Right lobe of liver (tissue), 4 donors: Measurements from ENCODE around the gene HTT-AS.
A peak's percentile ranks its signal among the peaks of the same experiment; 100 is the strongest.

Experiments
- POLR2A ChIP-seq: fragments of 450-650 bp; IDR thresholded peaks from one replicate; pipeline ENCODE4 v1.6.1; 2017; ENCODE audit warnings: antibody characterized with exemption, mild to moderate bottlenecking
- TF ChIP-seq, protein P1 (sequence below), 4 donors: fragments of 200-600 bp in 3 of 4; fragments of 450-650 bp in 1 of 4; IDR thresholded peaks; one replicate each; pipeline versions ENCODE4 v1.5.1 to v1.8.0; 2016 to 2022; ENCODE audit warnings: antibody characterized with exemption in 4 of 4, mild to moderate bottlenecking in 2 of 4
- donor health status: DM: no; HTN: no; CAD: no.
- donor health status: DM: no; HTN: no; CAD: no.
- donor health status: DM: no; HTN: yes; CAD: no.

DNA sequence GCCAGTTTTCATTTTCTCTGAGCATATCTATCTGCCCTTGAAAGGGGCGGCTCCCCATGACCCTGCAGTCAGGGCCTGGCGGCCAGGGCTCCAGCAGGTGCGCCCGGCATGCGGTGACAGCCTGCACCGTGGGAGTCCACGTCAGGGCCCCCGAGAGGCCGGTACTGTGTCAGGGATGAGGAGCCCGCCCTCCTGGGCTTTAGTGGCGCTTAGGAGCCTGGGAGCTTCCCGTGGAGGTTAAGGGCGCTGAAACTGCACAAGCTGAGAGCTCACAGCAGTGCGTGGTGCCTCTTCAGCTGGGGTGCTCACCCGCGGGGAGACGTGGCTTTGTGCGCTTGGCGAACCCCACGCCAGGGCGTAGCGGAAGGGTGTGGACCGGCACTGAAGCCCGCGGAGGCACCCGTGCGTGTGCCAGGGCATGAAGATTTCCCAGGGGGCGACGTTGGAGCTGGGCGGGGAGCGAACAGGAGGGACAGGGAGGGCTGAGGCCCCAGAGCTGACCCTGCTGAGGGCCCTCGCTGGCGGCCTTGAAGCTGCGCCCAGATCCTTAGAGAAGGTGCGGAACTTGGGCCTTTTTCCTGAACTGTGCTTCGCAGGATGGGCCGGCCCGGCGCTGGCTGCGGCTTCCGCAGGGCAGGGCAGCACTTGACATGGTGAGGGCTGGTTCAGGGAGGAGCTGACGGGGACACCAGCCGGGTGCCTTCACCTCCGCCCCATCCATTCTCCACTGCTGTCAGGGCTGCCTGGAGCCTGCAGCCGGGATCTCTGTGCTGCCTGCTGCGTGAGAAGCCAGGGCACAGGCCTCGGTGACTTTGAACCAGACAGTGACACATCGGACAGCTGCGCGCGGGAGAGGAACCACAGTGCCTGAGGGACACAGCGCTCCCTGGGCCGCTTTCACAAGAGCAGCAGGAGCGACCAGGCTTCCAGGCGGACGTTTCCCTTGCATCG is 32.9 kb downstream of the HTT-AS start:
- TF ChIP-seq, protein P1, sequence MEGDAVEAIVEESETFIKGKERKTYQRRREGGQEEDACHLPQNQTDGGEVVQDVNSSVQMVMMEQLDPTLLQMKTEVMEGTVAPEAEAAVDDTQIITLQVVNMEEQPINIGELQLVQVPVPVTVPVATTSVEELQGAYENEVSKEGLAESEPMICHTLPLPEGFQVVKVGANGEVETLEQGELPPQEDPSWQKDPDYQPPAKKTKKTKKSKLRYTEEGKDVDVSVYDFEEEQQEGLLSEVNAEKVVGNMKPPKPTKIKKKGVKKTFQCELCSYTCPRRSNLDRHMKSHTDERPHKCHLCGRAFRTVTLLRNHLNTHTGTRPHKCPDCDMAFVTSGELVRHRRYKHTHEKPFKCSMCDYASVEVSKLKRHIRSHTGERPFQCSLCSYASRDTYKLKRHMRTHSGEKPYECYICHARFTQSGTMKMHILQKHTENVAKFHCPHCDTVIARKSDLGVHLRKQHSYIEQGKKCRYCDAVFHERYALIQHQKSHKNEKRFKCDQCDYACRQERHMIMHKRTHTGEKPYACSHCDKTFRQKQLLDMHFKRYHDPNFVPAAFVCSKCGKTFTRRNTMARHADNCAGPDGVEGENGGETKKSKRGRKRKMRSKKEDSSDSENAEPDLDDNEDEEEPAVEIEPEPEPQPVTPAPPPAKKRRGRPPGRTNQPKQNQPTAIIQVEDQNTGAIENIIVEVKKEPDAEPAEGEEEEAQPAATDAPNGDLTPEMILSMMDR (IDR thresholded peaks at IDR 0.05) = peak in 1 of 4 donors; percentile 3
- TF ChIP-seq POLR2A = peak; percentile 49
